HepG2 (cell line): Measurements from ENCODE around the gene SMARCB1. TPM values are rescaled to one million over a fixed set of nuclear protein-coding genes. Genes with fewer than 3 reads are reported as not detected.

ENCODE experiments used
- EZH2 ChIP-seq: conservative IDR thresholded peaks from 2 replicates; pipeline ENCODE4 v1.6.1; 2012; ENCODE audit warnings: mild to moderate bottlenecking, low read depth, low read length, moderate library complexity
- HMG20A ChIP-seq: IDR thresholded peaks from 2 replicates; pipeline ENCODE4 v1.6.1; 2016; ENCODE audit warnings: borderline replicate concordance
- MATR3 ChIP-seq: sonication (generic); formaldehyde crosslinking; IDR thresholded peaks from 2 replicates; pipeline ENCODE4 v1.4.0; 2020; ENCODE audit warnings: missing genetic modification reagents
- MAX ChIP-seq: IDR thresholded peaks from 2 replicates; pipeline ENCODE4 v1.6.1; 2012; ENCODE audit warnings: inconsistent platforms
- SAFB2 ChIP-seq: sonication (generic); formaldehyde crosslinking; IDR thresholded peaks from 2 replicates; pipeline ENCODE4 v1.5.1; 2020; ENCODE audit warnings: missing genetic modification reagents, low read depth, mild to moderate bottlenecking, borderline replicate concordance
- SCMH1 ChIP-seq: sonication (generic); formaldehyde crosslinking; IDR thresholded peaks from 2 replicates; pipeline ENCODE4 v1.9.0; 2021; ENCODE audit warnings: missing genetic modification reagents, mild to moderate bottlenecking, borderline replicate concordance
- YEATS4 ChIP-seq: sonication (generic); formaldehyde crosslinking; IDR thresholded peaks from 2 replicates; pipeline ENCODE4 v1.4.0; 2020; ENCODE audit warnings: missing genetic modification reagents, borderline replicate concordance
- ZNF101 ChIP-seq: sonication (generic); formaldehyde crosslinking; IDR thresholded peaks from 2 replicates; pipeline ENCODE4 v1.4.0; 2020; ENCODE audit warnings: mild to moderate bottlenecking, low read depth, missing genetic modification reagents, borderline replicate concordance
- ZNF224 ChIP-seq: sonication (generic); formaldehyde crosslinking; IDR thresholded peaks from 2 replicates; pipeline ENCODE4 v1.5.0; 2020; ENCODE audit warnings: mild to moderate bottlenecking, missing genetic modification reagents
- ZNF609 ChIP-seq: sonication (generic); formaldehyde crosslinking; IDR thresholded peaks from 2 replicates; pipeline ENCODE4 v1.4.0; 2020; ENCODE audit warnings: mild to moderate bottlenecking, missing genetic modification reagents, borderline replicate concordance
- polyA plus RNA-seq, 8 experiments: library from polyadenylated mRNA; depleted of rRNA in 3 of 8; stranded (reverse) in 7 of 8; unstranded in 1 of 8; fragments of >200 nt; fragmentation: Illumina TruSeq in 4 of 8; extraction: Trizol in 4 of 8; gene quantifications; 2 replicates each; pipeline versions ENCODE4 v1.2.1 to v1.2.3, GENCODE V29; 2011 to 2016; ENCODE audit warnings: low read depth in 4 of 8, missing spikeins in 1 of 8, mixed read lengths in 1 of 8; ENCODE audit not compliant: insufficient read depth in 1 of 8
- total RNA-seq, 5 experiments: library from RNA; depleted of rRNA; stranded (reverse); fragments of >200 nt; fragmentation: Illumina TruSeq; extraction: Trizol; gene quantifications; 2 replicates each; pipeline ENCODE4 v1.2.3, GENCODE V29; 2016; ENCODE audit warnings: low read depth in 1 of 5
- TF ChIP-seq, protein P1 (sequence below): sonication (generic); formaldehyde crosslinking; IDR thresholded peaks from 2 replicates; pipeline ENCODE4 v1.4.0; 2020; ENCODE audit warnings: mild to moderate bottlenecking, missing genetic modification reagents
- TF ChIP-seq, protein P2 (sequence below): sonication (generic); formaldehyde crosslinking; IDR thresholded peaks from 2 replicates; pipeline ENCODE4 v1.4.0; 2020; ENCODE audit warnings: missing genetic modification reagents
- TF ChIP-seq, protein P3 (sequence below): sonication (generic); formaldehyde crosslinking; IDR thresholded peaks from 2 replicates; pipeline ENCODE4 v1.4.0; 2020; ENCODE audit warnings: missing genetic modification reagents

SMARCB1 gene
- total and polyA plus RNA-seq, 2 of the 13 experiments (the other 11 are each of a cell fraction or from before 2014, with no cell fraction given), result 74.0 to 166 TPM

DNA sequence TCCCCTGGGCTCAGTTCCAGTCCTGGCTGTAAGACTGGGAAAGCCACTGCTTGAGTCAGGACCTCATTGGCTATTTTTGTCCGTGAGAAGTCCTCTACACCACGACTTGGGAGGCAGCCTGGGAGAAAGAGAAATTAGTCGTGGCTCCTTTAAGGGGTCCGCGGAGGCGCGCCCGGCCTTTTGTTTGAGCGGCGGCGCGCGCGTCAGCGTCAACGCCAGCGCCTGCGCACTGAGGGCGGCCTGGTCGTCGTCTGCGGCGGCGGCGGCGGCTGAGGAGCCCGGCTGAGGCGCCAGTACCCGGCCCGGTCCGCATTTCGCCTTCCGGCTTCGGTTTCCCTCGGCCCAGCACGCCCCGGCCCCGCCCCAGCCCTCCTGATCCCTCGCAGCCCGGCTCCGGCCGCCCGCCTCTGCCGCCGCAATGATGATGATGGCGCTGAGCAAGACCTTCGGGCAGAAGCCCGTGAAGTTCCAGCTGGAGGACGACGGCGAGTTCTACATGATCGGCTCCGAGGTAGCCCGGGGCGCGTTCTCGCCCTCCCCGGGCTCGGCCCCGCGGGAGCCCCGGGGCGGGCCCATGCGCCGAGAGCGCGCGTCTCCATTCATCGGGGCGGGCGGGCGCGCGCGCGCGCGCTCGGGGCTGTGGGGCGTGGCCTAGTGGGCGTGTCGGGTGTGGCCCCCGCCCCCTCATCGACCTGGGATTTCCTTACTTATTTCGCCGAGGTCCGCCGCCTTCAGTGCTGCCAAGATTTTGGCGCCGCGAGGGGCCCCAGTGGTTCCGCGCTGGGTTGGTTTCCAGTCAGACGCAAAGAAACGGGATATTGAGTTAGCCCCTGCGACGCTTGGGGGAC lies at the start of gene SMARCB1 (continued):
- no peak; the same call in 1 of the 2 replicates for TF ChIP-seq ZNF609 (CRISPR knock-in tag)
- peak; percentile 81; the same call in 1 of the 2 replicates for TF ChIP-seq SAFB2 (CRISPR knock-in tag)
- TF ChIP-seq, protein P1, sequence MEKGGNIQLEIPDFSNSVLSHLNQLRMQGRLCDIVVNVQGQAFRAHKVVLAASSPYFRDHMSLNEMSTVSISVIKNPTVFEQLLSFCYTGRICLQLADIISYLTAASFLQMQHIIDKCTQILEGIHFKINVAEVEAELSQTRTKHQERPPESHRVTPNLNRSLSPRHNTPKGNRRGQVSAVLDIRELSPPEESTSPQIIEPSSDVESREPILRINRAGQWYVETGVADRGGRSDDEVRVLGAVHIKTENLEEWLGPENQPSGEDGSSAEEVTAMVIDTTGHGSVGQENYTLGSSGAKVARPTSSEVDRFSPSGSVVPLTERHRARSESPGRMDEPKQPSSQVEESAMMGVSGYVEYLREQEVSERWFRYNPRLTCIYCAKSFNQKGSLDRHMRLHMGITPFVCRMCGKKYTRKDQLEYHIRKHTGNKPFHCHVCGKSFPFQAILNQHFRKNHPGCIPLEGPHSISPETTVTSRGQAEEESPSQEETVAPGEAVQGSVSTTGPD (CRISPR knock-in tag), result no peak
- TF ChIP-seq ZNF101 (CRISPR knock-in tag), result no peak
- no peak for TF ChIP-seq EZH2
- peak; percentile 93 for TF ChIP-seq YEATS4 (CRISPR knock-in tag)
- no peak for TF ChIP-seq MATR3 (CRISPR knock-in tag)
- peak; percentile 8; the same call in 1 of the 2 replicates for TF ChIP-seq MAX
- TF ChIP-seq ZNF224 (CRISPR knock-in tag), result peak; percentile 68; the same call in 1 of the 2 replicates
- TF ChIP-seq, protein P2, sequence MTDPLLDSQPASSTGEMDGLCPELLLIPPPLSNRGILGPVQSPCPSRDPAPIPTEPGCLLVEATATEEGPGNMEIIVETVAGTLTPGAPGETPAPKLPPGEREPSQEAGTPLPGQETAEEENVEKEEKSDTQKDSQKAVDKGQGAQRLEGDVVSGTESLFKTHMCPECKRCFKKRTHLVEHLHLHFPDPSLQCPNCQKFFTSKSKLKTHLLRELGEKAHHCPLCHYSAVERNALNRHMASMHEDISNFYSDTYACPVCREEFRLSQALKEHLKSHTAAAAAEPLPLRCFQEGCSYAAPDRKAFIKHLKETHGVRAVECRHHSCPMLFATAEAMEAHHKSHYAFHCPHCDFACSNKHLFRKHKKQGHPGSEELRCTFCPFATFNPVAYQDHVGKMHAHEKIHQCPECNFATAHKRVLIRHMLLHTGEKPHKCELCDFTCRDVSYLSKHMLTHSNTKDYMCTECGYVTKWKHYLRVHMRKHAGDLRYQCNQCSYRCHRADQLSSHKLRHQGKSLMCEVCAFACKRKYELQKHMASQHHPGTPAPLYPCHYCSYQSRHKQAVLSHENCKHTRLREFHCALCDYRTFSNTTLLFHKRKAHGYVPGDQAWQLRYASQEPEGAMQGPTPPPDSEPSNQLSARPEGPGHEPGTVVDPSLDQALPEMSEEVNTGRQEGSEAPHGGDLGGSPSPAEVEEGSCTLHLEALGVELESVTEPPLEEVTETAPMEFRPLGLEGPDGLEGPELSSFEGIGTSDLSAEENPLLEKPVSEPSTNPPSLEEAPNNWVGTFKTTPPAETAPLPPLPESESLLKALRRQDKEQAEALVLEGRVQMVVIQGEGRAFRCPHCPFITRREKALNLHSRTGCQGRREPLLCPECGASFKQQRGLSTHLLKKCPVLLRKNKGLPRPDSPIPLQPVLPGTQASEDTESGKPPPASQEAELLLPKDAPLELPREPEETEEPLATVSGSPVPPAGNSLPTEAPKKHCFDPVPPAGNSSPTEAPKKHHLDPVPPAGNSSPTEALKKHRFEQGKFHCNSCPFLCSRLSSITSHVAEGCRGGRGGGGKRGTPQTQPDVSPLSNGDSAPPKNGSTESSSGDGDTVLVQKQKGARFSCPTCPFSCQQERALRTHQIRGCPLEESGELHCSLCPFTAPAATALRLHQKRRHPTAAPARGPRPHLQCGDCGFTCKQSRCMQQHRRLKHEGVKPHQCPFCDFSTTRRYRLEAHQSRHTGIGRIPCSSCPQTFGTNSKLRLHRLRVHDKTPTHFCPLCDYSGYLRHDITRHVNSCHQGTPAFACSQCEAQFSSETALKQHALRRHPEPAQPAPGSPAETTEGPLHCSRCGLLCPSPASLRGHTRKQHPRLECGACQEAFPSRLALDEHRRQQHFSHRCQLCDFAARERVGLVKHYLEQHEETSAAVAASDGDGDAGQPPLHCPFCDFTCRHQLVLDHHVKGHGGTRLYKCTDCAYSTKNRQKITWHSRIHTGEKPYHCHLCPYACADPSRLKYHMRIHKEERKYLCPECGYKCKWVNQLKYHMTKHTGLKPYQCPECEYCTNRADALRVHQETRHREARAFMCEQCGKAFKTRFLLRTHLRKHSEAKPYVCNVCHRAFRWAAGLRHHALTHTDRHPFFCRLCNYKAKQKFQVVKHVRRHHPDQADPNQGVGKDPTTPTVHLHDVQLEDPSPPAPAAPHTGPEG (CRISPR knock-in tag), result peak; percentile 81
- TF ChIP-seq, protein P3, sequence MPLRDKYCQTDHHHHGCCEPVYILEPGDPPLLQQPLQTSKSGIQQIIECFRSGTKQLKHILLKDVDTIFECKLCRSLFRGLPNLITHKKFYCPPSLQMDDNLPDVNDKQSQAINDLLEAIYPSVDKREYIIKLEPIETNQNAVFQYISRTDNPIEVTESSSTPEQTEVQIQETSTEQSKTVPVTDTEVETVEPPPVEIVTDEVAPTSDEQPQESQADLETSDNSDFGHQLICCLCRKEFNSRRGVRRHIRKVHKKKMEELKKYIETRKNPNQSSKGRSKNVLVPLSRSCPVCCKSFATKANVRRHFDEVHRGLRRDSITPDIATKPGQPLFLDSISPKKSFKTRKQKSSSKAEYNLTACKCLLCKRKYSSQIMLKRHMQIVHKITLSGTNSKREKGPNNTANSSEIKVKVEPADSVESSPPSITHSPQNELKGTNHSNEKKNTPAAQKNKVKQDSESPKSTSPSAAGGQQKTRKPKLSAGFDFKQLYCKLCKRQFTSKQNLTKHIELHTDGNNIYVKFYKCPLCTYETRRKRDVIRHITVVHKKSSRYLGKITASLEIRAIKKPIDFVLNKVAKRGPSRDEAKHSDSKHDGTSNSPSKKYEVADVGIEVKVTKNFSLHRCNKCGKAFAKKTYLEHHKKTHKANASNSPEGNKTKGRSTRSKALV (CRISPR knock-in tag), result no peak
- TF ChIP-seq HMG20A, result no peak
- no peak for TF ChIP-seq SCMH1 (CRISPR knock-in tag)
